NCI-H1417 (cell line): ENCODE measurements around the gene COL6A2.
A peak's percentile ranks its signal among the peaks of the same experiment; 100 is the strongest.
"Not testable (repeated sequence)": the region's sequence is repeated elsewhere in the genome, so short reads cannot be mapped to it uniquely, and the experiment has no call there.

Experiments
- DNase-seq, 3 experiments: peaks; one replicate each; lab custom pipeline; 2025; lab: John Stamatoyannopoulos, UW

Gene COL6A2

DNA sequence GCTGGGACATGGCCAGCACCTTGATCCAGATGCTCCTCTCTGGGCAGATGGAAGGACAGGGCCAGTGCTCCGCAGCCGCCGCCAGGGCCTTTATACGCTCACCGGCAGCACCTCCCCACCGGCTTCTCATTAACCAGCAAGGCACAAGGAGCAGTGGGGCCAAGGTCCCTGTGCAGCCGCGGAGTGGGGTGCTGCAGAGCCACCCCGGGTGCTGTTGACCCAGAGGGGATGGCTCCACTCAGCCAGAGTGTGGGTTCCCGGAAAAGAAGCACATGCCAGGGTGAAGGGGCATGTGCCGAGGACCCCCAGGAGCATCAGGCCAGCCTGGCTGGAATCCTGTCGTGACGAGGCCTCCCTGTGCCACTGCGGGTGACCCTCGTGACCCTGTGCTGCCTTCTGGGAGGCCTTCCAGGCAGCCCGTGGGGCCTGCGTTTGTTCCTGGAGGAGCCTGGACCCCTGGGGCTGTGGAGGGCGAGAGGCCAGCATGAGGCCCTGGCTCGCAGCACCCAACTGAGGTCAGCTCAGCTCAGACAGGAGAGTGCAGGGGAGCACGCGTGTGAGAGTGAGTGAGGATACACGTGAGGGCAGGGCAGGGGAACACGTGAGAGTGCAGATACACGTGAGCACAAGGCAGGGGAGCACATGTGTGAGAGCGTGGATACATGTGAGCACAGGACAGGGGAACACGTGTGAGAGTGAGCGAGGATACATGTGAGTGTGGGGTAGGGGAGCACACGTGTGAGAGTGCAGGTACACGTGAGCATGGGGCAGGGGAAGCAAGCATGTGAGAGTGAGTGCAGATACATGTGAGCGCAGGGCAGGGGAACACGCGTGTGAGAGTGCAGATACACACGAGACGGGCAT, 57.8 kb downstream of the COL6A2 start, which contains the start of gene FTCD:
Gene FTCD, minus strand, starts transcription at position 66 of the 864 bp plus-strand sequence. Its CDS starts 56 bp downstream, at position 10.
- no peak for DNase-seq

DNA sequence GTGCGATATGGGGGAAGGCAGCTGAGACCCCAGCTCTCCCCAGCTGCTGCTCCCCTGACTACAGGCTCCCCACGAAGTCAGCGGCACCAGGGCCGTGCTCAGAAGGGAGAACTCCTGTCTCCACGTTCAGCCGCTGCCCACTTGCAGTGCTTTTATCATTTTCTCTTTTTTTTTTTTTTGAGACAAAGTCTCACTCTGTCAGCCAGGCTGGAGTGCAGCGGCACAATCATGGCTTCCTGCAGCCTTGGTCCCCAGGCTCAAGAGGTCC, 58.4 kb downstream of the COL6A2 start:
- no peak for DNase-seq

DNA sequence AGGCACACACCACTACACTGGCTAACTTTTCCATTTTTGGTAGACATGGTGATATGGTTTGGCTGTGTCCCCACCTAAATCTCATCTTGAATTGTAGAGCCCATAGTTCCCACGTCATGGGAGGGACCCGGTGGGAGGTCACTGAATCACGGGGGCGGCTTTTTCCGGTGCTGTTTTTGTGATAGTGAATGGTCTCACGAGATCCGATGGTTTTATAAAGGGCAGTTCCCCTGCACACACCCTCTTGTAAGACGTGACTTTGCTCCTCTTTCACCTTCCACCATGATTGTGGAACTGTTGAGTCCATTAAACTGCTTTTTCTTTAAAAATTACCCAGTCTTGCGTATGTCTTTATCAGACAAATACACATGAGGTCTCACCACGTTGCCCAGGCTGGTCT, 58.8 kb downstream of the COL6A2 start:
- no peak for DNase-seq

DNA sequence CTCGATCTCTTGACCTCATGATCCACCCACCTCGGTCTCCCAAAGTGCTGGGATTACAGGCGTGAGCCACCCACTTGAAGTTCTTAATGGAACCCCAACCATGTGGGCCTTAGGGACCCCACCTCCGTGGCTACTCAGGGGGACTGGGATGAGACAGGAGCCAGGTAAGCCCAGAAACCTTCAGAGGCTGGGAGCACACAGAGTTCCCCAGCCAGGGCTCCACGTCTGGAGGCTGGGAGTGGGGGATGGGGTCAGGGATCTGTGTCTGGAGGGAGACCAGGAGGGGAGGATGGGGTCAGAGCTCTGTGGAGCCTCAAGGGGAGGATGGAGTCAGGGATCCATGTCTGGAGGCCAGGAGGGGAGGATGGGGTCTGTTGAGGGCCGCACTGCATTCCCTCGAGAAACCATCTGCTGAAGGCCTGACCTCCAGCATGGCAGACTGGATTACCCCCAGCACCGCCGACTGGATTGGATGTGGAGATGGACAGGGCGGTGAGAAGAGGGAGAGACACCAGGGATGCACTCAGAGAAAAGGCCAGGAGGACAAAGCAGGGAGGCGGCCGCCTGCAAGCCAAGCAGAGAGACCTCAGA, 59.6 kb downstream of the COL6A2 start:
- DNase-seq = no peak

DNA sequence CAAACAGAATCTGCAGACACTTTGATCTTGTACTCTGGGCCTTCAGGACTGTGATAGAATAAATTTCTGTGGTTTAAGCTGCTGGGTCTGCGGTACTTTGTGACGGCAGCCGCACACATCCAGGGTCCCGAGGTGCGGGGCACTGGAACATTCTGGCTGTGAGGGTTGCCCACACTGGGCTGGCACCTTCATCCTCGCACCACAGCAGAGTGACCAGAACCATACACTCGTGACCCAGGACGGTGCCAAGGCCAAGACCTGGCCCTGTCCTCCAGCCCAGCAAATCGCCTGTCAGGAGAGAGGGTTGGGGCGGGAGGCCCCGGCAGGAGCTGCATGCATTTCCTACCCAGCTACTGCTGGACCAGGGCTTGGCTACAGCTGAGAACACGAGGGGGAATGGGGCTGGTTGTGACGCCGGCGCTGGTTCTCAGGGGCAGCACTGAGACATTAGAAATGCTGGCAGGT, 60.1 kb downstream of the COL6A2 start:
- DNase-seq = no peak

DNA sequence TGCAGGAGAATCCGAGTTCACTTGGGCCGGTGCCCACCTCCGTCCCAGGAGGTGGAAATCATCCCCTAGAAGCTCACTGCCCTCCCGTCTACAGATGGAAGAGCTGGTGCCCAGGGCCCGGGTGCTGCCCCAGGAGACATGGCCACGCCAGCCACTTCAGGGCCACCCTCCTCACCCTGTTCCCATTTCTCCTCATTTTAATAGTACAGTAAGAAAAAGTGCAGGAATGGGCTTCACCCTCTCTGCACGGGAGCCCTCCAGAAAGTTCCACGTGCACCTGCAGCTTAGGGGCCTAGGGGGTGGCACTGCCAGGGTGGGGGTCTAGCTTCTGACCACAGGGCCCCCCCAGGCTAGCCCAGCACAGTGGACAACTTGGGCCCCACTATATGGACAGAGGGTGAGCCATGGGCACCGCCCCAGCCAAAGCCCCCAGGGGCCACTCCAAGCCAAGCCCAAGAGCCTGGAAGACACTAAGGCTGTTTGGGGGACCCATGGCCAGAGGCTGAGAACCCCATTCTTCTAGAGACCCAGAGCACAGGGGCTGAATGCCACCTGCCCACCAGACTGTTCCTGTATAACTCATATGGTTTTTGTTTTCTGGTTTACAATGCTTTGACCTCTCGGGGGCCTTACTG, 60.9 kb downstream of the COL6A2 start:
- DNase-seq = no peak

DNA sequence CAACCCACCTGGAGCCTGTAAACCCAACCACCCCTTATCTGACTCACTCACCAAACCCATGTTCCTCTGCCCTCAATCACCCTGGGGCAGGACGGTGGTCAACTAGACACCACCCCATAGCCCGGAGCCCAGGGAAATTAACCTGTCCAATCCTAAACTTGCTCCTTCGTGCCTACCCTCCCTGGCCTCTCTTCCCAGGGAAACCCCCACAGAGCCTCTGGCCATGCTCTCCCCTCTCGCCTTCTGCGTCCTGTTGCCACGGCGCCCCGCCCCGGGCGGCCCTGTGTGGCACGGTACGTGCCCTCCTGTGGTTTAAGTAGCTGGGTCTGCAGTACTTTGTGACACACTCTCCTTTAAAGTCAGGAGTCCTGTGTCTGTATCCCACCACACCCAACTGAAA, 61.5 kb downstream of the COL6A2 start:
- no peak for DNase-seq

DNA sequence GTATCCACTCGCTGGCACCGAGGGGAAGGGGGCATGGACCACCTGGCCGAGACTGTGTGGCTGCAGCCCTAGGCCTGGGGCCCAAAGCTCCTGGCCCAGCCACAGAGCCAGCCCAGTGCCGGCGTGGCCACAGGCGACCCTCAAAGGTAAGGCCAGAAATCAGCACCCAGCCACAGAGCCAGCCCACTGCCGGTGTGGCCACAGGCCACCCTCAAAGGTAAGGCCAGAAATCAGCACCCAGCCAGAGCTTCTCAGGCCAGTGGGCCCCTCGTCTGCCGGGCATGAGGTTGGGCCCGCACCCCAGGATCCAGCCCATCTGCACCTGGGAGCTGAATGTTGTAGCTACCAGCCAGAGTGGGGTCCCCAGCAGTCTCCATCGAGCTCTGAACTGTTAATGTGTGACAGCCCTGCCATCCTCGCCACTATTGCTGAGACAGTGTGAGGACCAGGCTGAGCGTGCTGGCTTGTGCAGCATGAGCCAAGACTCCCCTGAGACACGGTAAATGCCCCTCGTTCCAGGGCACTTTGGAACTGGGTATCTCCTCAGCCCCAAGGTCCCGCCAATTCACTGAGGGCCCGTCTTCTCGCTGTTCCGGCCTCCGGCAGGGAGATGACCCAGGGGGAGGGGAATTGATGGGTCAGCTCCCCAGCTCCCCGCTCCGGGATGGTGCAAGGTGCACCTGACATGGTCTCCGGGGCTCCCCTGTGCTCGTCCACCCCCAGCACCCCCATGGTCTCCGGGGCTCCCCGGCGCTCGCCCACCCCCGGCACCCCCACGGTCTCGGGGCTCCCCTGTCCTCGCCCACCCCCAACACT, 62.1 kb downstream of the COL6A2 start:
- DNase-seq = no peak

DNA sequence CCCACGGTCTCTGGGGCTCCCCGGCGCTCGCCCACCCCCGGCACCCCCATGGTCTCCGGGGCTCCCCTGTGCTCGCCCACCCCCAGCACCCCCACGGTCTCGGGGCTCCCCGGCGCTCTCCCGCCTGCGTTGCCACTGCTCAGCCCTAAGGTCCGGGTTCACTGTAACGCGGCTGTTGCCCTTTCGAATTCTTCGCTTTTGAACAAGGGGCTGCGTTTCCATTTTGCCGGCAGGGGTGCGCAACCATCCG, 62.7 kb downstream of the COL6A2 start:
- no peak for DNase-seq

DNA sequence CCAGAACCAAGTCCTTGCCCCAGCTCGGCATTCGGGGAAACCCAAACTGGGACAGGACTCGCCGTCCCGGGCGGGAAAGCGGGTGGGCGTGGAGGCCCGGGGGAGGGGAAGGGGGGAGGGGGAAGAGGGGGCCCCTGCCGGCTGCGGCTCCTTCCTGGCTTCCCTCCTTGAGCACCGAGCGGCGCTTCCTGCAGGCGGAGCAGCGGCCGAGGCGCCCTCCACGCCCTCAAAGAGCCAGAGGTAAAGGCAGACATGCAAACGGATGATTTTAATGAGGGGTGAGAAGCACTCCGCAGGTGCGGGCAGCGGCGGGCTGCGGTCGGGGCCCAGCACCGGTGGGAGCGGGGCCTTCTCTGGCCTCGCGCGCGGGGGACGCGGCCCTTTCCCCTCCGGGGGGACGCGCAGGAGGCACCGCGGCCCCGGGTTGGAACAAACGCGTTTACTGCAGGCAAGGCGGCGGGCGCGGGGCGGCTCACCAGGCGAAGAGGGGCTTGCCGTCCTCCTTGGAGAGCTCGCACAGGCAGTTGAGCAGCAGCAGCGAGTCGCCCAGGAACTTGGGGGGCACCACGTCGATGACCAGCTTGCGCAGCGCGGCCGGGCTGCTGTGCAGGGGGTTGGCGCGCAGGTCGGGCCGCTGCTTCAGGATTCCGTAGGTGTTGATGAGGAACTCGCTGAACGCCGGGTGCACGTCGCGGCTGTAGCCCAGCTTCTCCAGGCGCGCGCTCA, 63.2 kb downstream of the COL6A2 start:
- peak in 2 of 3 experiments; percentile 51 to 63 for DNase-seq

DNA sequence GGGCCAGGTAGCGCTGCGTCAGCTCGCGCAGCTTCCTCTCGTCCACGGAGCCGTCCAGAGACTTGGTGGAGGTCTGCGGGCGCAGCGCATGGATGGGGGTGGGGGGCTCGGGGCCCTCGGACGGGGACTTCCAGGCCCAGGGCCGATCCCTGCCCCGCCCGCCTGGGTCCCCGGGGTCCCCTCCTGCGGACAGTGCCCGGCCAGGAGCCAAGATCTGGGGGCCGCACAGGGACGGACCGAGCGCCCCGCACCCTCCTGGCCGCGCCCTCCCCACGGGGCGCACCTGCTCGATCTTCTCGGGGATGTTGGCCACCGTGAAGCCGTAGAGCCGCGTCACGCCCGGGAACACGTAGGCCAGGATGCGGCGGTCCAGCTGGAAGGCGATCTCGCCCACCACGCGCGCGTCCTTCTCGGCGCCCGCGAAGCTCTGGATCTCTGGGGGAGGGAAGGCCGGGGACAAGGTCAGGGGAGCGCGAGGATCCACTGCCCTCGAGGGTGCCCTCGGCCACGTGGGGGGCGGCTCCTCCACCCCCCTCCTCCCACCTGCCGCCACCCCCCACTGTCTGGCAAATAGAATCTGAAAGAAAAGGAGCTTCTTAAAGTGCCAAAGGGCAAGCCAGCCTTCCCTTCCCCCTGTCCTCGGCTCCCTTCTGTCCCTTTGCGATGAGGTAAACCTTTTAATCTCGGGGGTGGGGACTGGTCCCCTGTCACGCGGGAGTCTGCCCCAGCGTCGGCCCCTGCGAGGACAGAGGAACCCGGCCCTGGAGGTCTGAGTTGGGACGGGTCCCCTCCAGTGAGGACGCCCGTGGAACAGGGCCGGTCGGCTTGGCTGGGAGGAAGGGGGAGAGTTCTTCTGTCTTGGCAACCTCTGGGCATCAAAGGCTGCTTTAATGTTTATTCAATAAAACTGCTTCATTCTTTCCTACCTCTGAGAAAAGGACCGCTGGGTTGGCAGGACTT, 64.0 kb downstream of the COL6A2 start:
- DNase-seq = no peak

DNA sequence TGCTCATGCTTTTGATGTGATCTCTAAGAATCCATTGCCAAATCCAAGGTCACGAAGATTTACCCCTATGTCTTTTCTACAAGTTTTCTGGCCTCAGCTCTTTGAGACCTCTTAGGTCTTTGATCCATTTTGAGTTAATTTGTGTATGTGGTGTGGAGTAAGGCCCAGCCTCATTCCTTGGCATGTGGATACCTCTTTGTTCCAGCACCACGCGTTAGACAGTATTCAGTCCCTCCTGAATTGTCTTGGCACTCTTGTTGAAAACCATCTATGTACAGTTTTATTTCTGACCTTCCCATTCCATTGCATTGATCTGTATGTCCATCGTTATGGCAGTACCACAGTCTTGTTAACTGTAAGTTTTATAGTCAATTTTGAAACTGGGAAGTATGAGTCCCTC, 65.5 kb downstream of the COL6A2 start:
- DNase-seq = no peak

DNA sequence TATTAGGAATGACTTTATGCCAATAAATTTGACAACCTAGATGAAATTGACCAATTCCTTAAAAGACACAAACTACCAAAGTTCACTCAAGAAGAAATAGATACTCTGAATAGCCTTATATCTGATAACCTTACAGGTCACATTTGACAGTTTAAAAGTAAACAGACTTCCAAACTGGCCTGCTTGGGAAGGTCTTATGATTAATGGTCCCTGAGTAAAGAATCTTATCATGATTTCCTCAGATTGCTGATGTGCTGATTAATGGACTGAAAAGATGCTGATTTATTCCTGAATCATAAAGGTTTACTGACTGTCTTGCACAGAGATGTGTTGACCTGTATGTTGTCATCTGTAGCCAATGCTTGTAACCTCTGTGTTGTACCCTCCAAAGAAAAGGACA, 67.2 kb downstream of the COL6A2 start:
- DNase-seq = no peak

DNA sequence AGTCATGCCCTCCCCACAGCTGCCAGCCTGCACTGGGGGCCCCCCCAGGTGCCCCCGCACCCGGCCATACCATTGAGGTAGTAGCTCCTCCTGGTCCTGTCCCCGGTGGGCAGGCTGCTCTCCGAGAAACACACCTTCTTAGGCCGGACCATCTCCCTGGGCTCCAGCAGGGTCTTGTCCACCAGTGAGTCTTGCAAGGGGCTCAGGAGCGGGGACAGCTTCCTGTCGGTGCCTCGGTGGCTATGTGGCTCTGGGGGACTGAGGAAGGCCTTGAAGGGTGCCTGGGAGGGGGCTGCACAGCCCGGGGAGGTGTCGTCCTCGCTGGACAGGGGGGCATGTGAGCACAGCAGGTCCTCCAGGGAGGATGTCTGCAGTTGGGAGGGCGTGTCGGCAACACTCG, 70.3 kb downstream of the COL6A2 start:
- DNase-seq = no peak

DNA sequence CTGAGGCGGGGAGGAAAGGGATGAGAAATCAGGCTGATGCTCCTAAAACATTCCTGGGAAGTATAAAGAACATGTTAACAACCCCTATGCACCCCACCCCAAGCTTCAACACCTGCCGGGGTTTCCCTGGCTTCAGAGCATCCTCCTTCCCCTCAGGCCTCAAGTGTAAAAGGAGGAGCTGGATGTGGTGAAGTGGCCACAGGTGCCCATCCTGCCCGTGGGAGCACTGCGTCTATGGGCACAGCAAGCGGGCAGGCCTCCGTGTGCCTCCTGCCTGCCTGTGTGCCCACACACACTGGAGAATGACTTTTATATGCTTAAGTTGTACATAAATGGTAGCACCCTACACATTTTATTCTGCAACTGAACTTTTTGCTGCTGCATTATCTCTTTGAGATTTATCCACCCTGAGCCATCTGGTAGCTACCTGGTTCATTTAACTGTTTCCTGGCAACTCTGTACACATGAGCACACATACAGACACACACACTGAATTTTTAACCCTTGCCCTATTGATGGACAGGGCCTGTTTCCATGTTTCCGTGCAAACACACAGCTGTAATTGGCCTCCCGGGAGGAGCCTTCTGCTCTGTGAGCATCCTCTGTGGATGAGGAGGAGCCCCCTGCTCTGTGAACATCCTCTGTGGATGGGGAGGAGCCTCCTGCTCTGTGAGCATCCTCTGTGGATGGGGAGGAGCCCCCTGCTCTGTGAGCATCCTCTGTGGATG, 70.9 kb downstream of the COL6A2 start:
- peak in 2 of 3 experiments; percentile 55 to 70 for DNase-seq

DNA sequence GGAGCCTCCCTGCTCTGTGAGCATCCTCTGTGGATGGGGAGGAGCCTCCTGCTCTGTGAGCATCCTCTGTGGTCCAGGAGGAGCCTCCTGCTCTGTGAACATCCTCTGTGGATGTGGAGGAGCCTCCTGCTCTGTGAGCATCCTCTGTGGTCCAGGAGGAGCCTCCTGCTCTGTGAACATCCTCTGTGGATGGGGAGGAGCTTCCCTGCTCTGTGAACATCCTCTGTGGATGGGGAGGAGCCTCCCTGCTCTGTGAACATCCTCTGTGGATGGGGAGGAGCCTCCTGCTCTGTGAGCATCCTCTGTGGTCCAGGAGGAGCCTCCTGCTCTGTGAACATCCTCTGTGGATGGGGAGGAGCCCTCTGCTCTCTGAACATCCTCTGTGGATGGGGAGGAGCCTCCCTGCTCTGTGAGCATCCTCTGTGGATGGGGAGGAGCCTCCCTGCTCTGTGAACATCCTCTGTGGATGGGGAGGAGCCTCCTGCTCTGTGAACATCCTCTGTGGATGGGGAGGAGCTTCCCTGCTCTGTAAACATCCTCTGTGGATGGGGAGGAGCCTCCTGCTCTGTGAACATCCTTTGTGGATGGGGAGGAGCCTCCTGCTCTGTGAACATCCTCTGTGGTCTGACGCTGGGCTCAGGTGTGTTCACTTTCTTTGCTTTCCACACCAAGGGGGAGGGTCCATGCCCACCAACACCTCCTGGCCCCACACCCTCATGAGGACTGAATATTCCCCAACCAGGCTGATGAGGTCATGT, 72.7 kb downstream of the COL6A2 start:
- not testable (repeated sequence) for DNase-seq

DNA sequence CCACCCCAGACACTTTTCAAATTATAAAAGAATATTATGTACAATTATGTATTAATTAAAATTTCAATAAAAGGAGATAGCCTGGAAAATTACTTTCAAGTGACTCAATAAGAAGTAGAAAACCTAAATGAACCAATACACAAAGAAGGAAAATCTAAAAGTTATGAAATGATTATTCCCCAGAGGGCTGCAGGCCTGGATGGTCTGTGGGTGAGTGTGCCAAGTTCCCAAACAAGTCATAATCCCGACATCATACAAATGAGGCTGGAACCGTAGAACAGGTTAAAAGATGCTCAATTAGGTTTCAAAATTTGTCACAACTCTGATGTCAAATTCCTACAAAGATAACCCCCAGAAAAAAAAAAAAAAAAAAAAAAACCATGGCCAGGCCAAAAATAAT, 73.7 kb downstream of the COL6A2 start:
- DNase-seq = no peak

DNA sequence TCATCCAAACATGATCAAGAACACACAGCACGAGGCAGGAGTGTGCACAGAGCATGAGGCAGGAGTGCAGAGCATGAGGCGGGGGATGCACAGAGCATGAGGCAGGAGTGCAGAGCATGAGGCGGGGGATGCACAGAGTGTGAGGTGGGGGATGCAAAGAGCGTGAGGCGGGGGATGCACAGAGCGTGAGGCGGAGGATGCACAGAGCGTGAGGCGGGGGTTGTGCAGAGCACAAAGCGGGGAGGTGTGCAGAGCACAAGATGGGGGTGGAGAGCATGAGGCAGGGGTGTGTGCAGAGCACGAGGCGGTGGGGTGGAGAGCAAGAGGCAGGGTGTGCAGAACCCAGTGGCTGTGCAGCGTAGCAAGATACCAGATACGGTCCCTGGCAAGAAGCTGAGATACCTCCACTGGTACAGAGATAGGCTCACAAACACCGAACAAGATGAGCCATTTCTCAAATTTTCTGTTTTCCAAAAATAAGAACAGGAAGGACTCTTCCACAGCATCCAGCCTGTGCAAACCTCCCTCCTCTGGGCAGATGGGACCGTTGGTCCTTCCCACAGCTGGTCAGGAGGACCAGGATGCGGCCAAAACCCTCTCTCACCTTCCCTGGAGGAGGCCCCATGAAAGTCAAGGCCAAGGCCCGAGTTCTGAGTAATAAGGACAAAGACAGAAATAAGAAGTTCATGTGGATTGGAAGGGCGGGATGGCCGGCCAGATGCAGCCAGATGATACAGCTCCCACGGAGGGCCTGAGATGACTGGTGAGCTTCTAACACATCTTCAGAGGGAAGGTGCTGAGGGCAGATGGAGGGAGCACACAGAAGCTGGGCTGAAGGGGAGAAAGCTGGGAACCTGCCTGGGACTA, 74.3 kb downstream of the COL6A2 start:
- DNase-seq = no peak
